Effector memory CD4-positive, alpha-beta T cell (primary cell): ENCODE data around the gene KIF12.
"Not testable (repeated sequence)": the region's sequence is repeated elsewhere in the genome, so short reads cannot be mapped to it uniquely, and the experiment has no call there.

ENCODE experiments used
- DNase-seq, 3 donors: peaks; one replicate each; pipeline ENCODE4 v3.0.0-alpha.2; 2020
- H3K27ac ChIP-seq: 2 replicates; pipeline ENCODE4 v1.7.0; 2013; ENCODE audit warnings: mild to moderate bottlenecking, low read length, moderate library complexity; ENCODE audit not compliant: insufficient read depth, poor library complexity, severe bottlenecking
- H3K27me3 ChIP-seq: replicated peaks from 2 replicates; pipeline ENCODE4 v1.7.0; 2013; ENCODE audit warnings: mild to moderate bottlenecking, low read length; ENCODE audit not compliant: insufficient read depth, control insufficient read depth, poor library complexity, severe bottlenecking
- H3K36me3 ChIP-seq: 2 replicates; pipeline ENCODE4 v1.7.0; 2013; ENCODE audit warnings: mild to moderate bottlenecking, low read length, moderate library complexity; ENCODE audit not compliant: control insufficient read depth, insufficient read depth
- H3K4me1 ChIP-seq: 2 replicates; pipeline ENCODE4 v1.7.0; 2013; ENCODE audit warnings: low read length, mild to moderate bottlenecking; ENCODE audit not compliant: control insufficient read depth, insufficient read depth, poor library complexity, severe bottlenecking
- H3K4me3 ChIP-seq: 2 replicates; pipeline ENCODE4 v1.7.0; 2013; ENCODE audit warnings: low read length, low read depth, mild to moderate bottlenecking; ENCODE audit not compliant: insufficient read depth, poor library complexity, severe bottlenecking
- H3K9me3 ChIP-seq: 2 replicates; pipeline ENCODE4 v1.7.0; 2013; ENCODE audit warnings: mild to moderate bottlenecking, low read length, moderate library complexity; ENCODE audit not compliant: control insufficient read depth

The KIF12 gene

DNA sequence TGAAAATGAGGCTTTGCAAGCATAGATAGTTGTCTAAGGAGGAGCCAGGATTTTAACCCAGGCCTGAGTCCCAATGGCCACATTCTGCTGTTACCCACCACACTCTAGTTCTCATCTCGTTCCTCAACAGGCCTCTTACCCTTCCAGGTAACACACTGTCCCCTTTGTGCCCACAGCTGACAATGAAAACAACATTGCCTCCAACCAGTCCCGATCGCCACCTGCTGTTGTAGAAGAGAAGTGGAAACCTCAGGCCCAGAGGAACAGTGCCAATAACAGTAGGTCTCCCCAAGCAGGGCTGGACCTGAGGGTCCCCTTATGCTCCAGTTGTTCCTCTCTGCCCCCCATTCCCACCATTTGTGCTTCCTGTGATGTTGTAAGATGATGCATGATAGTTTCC lies 51.4 kb downstream of the KIF12 start:
- no peak overlapping the region for H3K27ac ChIP-seq
- H3K9me3 ChIP-seq, result no peaks in the 10 kb centered on the region
- H3K4me1 ChIP-seq, result no peaks in the 10 kb centered on the region
- H3K36me3 ChIP-seq, result no peaks in the 10 kb centered on the region
- no peak for DNase-seq
- no peak overlapping the region for H3K4me3 ChIP-seq
- H3K27me3 ChIP-seq, result no peaks in the 10 kb centered on the region

DNA sequence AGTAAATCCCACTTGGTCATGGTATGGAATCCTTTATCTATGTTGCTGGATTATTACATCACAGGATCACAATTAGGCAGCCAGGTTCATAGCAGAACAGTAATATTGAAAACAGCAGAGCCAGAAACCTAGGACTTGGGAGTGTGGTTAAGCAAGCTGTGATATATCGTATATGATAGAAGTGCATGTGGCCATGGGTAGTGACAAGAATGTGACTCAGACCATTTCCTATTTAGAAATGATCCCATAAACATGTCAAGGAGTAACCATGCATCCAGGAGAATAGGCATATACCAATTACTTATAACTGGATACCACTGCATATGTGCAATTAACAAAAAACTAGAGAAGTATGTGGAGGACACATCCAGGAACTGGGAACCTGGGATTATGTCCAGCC lies 52.2 kb downstream of the KIF12 start:
- no peaks in the 10 kb centered on the region for H3K27me3 ChIP-seq
- no peaks in the 10 kb centered on the region for H3K9me3 ChIP-seq
- no peak for DNase-seq
- no peak overlapping the region for H3K4me3 ChIP-seq
- no peak overlapping the region for H3K27ac ChIP-seq
- no peaks in the 10 kb centered on the region for H3K4me1 ChIP-seq
- no peaks in the 10 kb centered on the region for H3K36me3 ChIP-seq

DNA sequence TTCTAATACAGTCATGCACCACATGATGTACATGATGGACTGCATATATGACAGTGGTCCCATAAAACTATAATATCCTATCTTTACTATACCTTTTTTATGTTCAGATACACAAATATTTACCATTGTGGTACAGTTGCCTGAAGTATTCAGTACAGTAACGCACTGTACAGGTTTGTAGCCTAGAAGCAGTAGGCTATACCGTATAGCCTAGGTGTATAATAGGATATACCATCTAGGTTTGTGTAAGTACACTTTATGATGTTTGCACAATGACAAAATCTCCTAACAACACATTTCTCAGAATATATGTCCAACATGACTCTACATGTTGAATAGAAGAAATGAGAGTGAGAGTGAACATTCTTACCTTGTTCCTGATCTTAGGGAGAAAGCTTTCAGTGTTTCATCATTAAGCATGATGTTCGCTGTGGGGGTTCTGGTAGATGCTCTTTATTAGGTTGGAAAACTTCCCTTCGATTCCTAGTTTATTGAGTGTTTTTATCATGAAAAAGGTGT lies 52.8 kb downstream of the KIF12 start:
- H3K27ac ChIP-seq, result no peak overlapping the region
- no peaks in the 10 kb centered on the region for H3K36me3 ChIP-seq
- no peak for DNase-seq

GRCh38 chr9:114043660-114044059 lies 55.4 kb downstream of the KIF12 start:
- not testable (repeated sequence) for H3K27me3 ChIP-seq, H3K4me1 ChIP-seq, H3K27ac ChIP-seq, DNase-seq, H3K4me3 ChIP-seq, H3K9me3 ChIP-seq, H3K36me3 ChIP-seq

More for the DNA sequence above, 52.8 kb downstream of the KIF12 start:
- Histone ChIP-seq H3K4me3 (no peak overlapping the region), H3K4me1 (no peaks in the 10 kb centered on the region), H3K9me3 (no peaks in the 10 kb centered on the region), H3K27me3 (no peaks in the 10 kb centered on the region)
